SU-DHL-6 (cell line): ENCODE data around the gene PLLP.
A peak's percentile ranks its signal among the peaks of the same experiment; 100 is the strongest.

Source experiments
- H2AFZ ChIP-seq: fragments of 200-600 bp; sonication (generic); 2 replicates; pipeline ENCODE4 v1.6.1; 2014; ENCODE audit warnings: low read depth, mild to moderate bottlenecking, moderate library complexity, mixed read lengths, antibody characterized with exemption, low read length; ENCODE audit not compliant: severe bottlenecking
- H3F3A ChIP-seq: fragments of 200-600 bp; shearing (Covaris generic); 2 replicates; pipeline ENCODE4 v1.6.0; 2016; ENCODE audit warnings: antibody characterized with exemption, mild to moderate bottlenecking; ENCODE audit not compliant: insufficient read depth
- H3K27ac ChIP-seq: fragments of 200-600 bp; sonication (generic); 2 replicates; pipeline ENCODE4 v1.5.1; 2016; ENCODE audit warnings: low read depth, mild to moderate bottlenecking, low read length, moderate library complexity, mixed read lengths
- H3K27me3 ChIP-seq: fragments of 200-600 bp; sonication (generic), shearing (Covaris generic); 2 replicates; pipeline ENCODE4 v1.6.0; 2014; ENCODE audit warnings: mild to moderate bottlenecking, low read length
- H3K36me3 ChIP-seq: fragments of 200-600 bp; sonication (generic); 2 replicates; pipeline ENCODE4 v1.6.1; 2014; ENCODE audit warnings: mild to moderate bottlenecking, low read length, mixed read lengths
- H3K4me2 ChIP-seq: fragments of 300-600, 200-600 bp; shearing (Covaris generic), sonication (generic); 2 replicates; pipeline ENCODE4 v1.6.0; 2014; ENCODE audit warnings: low read length, low read depth, mild to moderate bottlenecking; ENCODE audit not compliant: poor library complexity, severe bottlenecking
- H3K4me3 ChIP-seq: fragments of 200-600 bp; sonication (generic); 2 replicates; pipeline ENCODE4 v1.5.1; 2014; ENCODE audit warnings: antibody characterized with exemption, low read length, mild to moderate bottlenecking, mixed read lengths; ENCODE audit not compliant: insufficient read depth, poor library complexity, severe bottlenecking
- H3K79me2 ChIP-seq: fragments of 200-600 bp; sonication (generic); 2 replicates; pipeline ENCODE4 v1.6.1; 2014; ENCODE audit warnings: mild to moderate bottlenecking, low read length, moderate library complexity; ENCODE audit not compliant: insufficient read depth
- H3K9ac ChIP-seq: fragments of 200-600 bp; sonication (generic); 2 replicates; pipeline ENCODE4 v1.7.0; 2014; ENCODE audit warnings: mild to moderate bottlenecking, low read length
- H3K9me2 ChIP-seq: fragments of 200-600 bp; sonication (generic); replicated peaks from 2 replicates; pipeline ENCODE4 v1.6.1; 2014; ENCODE audit warnings: low read length; ENCODE audit not compliant: insufficient read depth
- H3K9me3 ChIP-seq: fragments of 200-600 bp; sonication (generic); 2 replicates; pipeline ENCODE4 v1.6.1; 2014; ENCODE audit warnings: low read length, mixed read lengths; ENCODE audit not compliant: insufficient read depth
- H4K20me1 ChIP-seq: fragments of 200-600 bp; sonication (generic); 2 replicates; pipeline ENCODE4 v1.6.1; 2014; ENCODE audit warnings: low read depth, mild to moderate bottlenecking, antibody characterized with exemption, low read length, moderate library complexity, mixed read lengths
- CTCF ChIP-seq: fragments of 200-600 bp; sonication (generic); IDR thresholded peaks from one replicate; pipeline ENCODE4 v1.5.1; 2017; ENCODE audit warnings: antibody characterized with exemption, mild to moderate bottlenecking, low read length, moderate library complexity; ENCODE audit not compliant: insufficient read depth, poor library complexity, severe bottlenecking
- EZH2phosphoT487 ChIP-seq: fragments of 200-600 bp; sonication (generic), shearing (Covaris generic); conservative IDR thresholded peaks from 2 replicates; pipeline ENCODE4 v1.6.1; 2018; ENCODE audit warnings: mild to moderate bottlenecking, antibody characterized with exemption, low read length, moderate library complexity, mixed read lengths

The PLLP gene

GRCh38 chr16:57244463-57244766, 40.1 kb downstream of the PLLP start:
- Histone ChIP-seq H3K9me2 (no peaks in the 10 kb centered on the region), H3K4me2 (peak overlapping the region; percentile 56), H3K9ac (peak overlapping the region; percentile 66), H3K4me3 (peak overlapping the region; percentile 76), H3K27ac (no peak overlapping the region), H3F3A (peaks cover 7% of the 10 kb centered on the region; the same call in 1 of the 2 replicates), H3K9me3 (no peaks in the 10 kb centered on the region), H4K20me1 (no peaks in the 10 kb centered on the region), H2AFZ (peak overlapping the region; percentile 91), H3K27me3 (no peaks in the 10 kb centered on the region), H3K79me2 (no peaks in the 10 kb centered on the region), H3K36me3 (0 out of 2 replicates have a peak, but pooled peaks cover 2% of the 10 kb centered on the region)
- TF ChIP-seq EZH2phosphoT487 = no peak
- no peak for TF ChIP-seq CTCF

- Histone ChIP-seq H3K27ac (no peak overlapping the region), H3K9me2 (no peaks in the 10 kb centered on the region), H3F3A (peaks cover 16% of the 10 kb centered on the region; the same call in 1 of the 2 replicates), H2AFZ (no peak overlapping the region), H3K9ac (no peak overlapping the region), H4K20me1 (no peaks in the 10 kb centered on the region), H3K4me2 (no peak overlapping the region), H3K79me2 (no peaks in the 10 kb centered on the region), H3K36me3 (0 out of 2 replicates have a peak, but pooled peaks cover 6% of the 10 kb centered on the region), H3K4me3 (no peak overlapping the region), H3K27me3 (no peaks in the 10 kb centered on the region), H3K9me3 (no peaks in the 10 kb centered on the region)
- TF ChIP-seq EZH2phosphoT487 (no peak), CTCF (no peak)
Measured at GRCh38 chr16:57242650-57243049, 41.8 kb downstream of the PLLP start.

- Histone ChIP-seq H3K27ac (no peak overlapping the region), H3F3A (peaks cover 16% of the 10 kb centered on the region; the same call in 1 of the 2 replicates), H3K9me2 (no peaks in the 10 kb centered on the region), H3K9ac (no peak overlapping the region), H3K27me3 (no peaks in the 10 kb centered on the region), H2AFZ (no peak overlapping the region), H4K20me1 (no peaks in the 10 kb centered on the region), H3K79me2 (no peaks in the 10 kb centered on the region), H3K4me3 (no peak overlapping the region), H3K9me3 (no peaks in the 10 kb centered on the region), H3K4me2 (peak overlapping the region; percentile 14), H3K36me3 (peaks cover 12% of the 10 kb centered on the region; the same call in 1 of the 2 replicates)
- TF ChIP-seq CTCF (no peak), EZH2phosphoT487 (no peak)
Measured at GRCh38 chr16:57240851-57241250, 43.6 kb downstream of the PLLP start.

GRCh38 chr16:57239107-57239506, 45.4 kb downstream of the PLLP start:
- H3K9me3 ChIP-seq = no peaks in the 10 kb centered on the region
- no peak overlapping the region for H3K4me2 ChIP-seq
- H2AFZ ChIP-seq = no peak overlapping the region
- H3K27me3 ChIP-seq = no peaks in the 10 kb centered on the region
- no peaks in the 10 kb centered on the region for H3K79me2 ChIP-seq
- H3K36me3 ChIP-seq = peaks cover 12% of the 10 kb centered on the region; the same call in 1 of the 2 replicates
- no peaks in the 10 kb centered on the region for H4K20me1 ChIP-seq
- no peaks in the 10 kb centered on the region for H3K9me2 ChIP-seq
- no peak overlapping the region for H3K9ac ChIP-seq
- peaks cover 33% of the 10 kb centered on the region for H3F3A ChIP-seq
- H3K27ac ChIP-seq = no peak overlapping the region
- TF ChIP-seq EZH2phosphoT487 (no peak), CTCF (no peak)
- H3K4me3 ChIP-seq = no peak overlapping the region
